CD14-positive monocyte (primary cell): ENCODE results near the gene DHRS2. TPM values are rescaled to one million over a fixed set of nuclear protein-coding genes. Genes with fewer than 3 reads are reported as not detected.
A peak's percentile ranks its signal among the peaks of the same experiment; 100 is the strongest.

Source experiments
- DNase-seq, 3 donors: peaks; one replicate each; pipeline ENCODE4 v3.0.0-alpha.2; 2011 to 2022
- H2AFZ ChIP-seq: 2 replicates; pipeline ENCODE4 v1.6.0; 2012; ENCODE audit warnings: mild to moderate bottlenecking, low read depth, low read length, inconsistent platforms; ENCODE audit not compliant: insufficient read depth, poor library complexity, severe bottlenecking
- H3K27ac ChIP-seq, 2 donors: 1 replicate in 1 of 2; 2 replicates in 1 of 2; pipeline ENCODE4 v1.5.1; 2012 to 2013; ENCODE audit warnings: low read length in 2 of 2, control low read depth in 1 of 2, inconsistent platforms in 1 of 2, low read depth in 1 of 2, mild to moderate bottlenecking in 1 of 2
- H3K27me3 ChIP-seq, 2 donors: one replicate each; pipeline versions ENCODE4 v1.6.0 to v1.6.1; 2011 to 2013; ENCODE audit warnings: low read length in 2 of 2; ENCODE audit not compliant: control insufficient read depth in 2 of 2, insufficient read depth in 2 of 2
- H3K36me3 ChIP-seq, 2 donors: replicated peaks in 1 of 2; 1 replicate in 1 of 2; 2 replicates in 1 of 2; pipeline versions ENCODE4 v1.5.1 to v1.6.1; 2012 to 2013; ENCODE audit warnings: low read length in 2 of 2, control low read depth in 1 of 2, inconsistent platforms in 1 of 2, mild to moderate bottlenecking in 1 of 2; ENCODE audit not compliant: insufficient read depth in 2 of 2, control insufficient read depth in 1 of 2
- H3K4me1 ChIP-seq, 2 donors: 1 replicate in 1 of 2; 2 replicates in 1 of 2; pipeline versions ENCODE4 v1.5.1 to v1.6.1; 2012 to 2013; ENCODE audit warnings: low read length in 2 of 2, control low read depth in 1 of 2, inconsistent platforms in 1 of 2, mild to moderate bottlenecking in 1 of 2, moderate library complexity in 1 of 2; ENCODE audit not compliant: insufficient read depth in 2 of 2, control insufficient read depth in 1 of 2
- H3K4me2 ChIP-seq: replicated peaks from 2 replicates; pipeline ENCODE3; 2012; ENCODE audit warnings: low read length, moderate library complexity, mild to moderate bottlenecking; ENCODE audit not compliant: poor library complexity, severe bottlenecking; ENCODE audit errors: extremely low read depth
- H3K4me3 ChIP-seq, 3 experiments: fragments of 200-600 bp in 1 of 3; sonication (generic) in 1 of 3; replicated peaks in 1 of 3; 1 replicate in 2 of 3; 2 replicates in 1 of 3; pipeline ENCODE4 v1.5.1; 2011 to 2013; ENCODE audit warnings: low read length in 3 of 3, mild to moderate bottlenecking in 3 of 3, control low read depth in 2 of 3, low read depth in 2 of 3, inconsistent platforms in 1 of 3, moderate library complexity in 1 of 3
- H3K79me2 ChIP-seq: 2 replicates; pipeline ENCODE4 v1.6.0; 2012; ENCODE audit warnings: mild to moderate bottlenecking, control low read depth, inconsistent platforms, low read length, moderate library complexity; ENCODE audit not compliant: insufficient read depth
- H3K9ac ChIP-seq: 2 replicates; pipeline ENCODE4 v1.6.0; 2017; ENCODE audit warnings: low read length, mild to moderate bottlenecking; ENCODE audit not compliant: insufficient read depth, poor library complexity, severe bottlenecking
- H3K9me3 ChIP-seq, 2 donors: replicated peaks in 1 of 2; 1 replicate in 1 of 2; 2 replicates in 1 of 2; pipeline versions ENCODE4 v1.5.1 to v1.6.1; 2012 to 2013; ENCODE audit warnings: low read length in 2 of 2, control low read depth in 1 of 2; ENCODE audit not compliant: control insufficient read depth in 1 of 2, insufficient read depth in 1 of 2
- H4K20me1 ChIP-seq: 2 replicates; pipeline ENCODE4 v1.6.0; 2012; ENCODE audit warnings: mild to moderate bottlenecking, low read length, control low read depth, moderate library complexity; ENCODE audit not compliant: insufficient read depth
- H3K27ac Mint-ChIP-seq, 7 donors: one replicate each; pipeline ENCODE4 v1.8.0; 2020; ENCODE audit warnings: mild to moderate bottlenecking in 7 of 7, mixed read lengths in 7 of 7, moderate library complexity in 6 of 7, inconsistent platforms in 2 of 7
- H3K27me3 Mint-ChIP-seq, 3 donors: one replicate each; pipeline ENCODE4 v1.8.0; 2021 to 2022; ENCODE audit warnings: low read depth in 3 of 3, mild to moderate bottlenecking in 3 of 3, mixed read lengths in 3 of 3, moderate library complexity in 3 of 3, inconsistent platforms in 1 of 3
- H3K36me3 Mint-ChIP-seq, 2 donors: one replicate each; pipeline ENCODE4 v1.8.0; 2020; ENCODE audit warnings: mixed read lengths in 2 of 2, inconsistent platforms in 1 of 2, mild to moderate bottlenecking in 1 of 2
- H3K4me1 Mint-ChIP-seq: one replicate; pipeline ENCODE4 v1.8.0; 2020; ENCODE audit warnings: mild to moderate bottlenecking, mixed read lengths
- H3K4me3 Mint-ChIP-seq, 2 donors: one replicate each; pipeline ENCODE4 v1.8.0; 2020; ENCODE audit warnings: mild to moderate bottlenecking in 2 of 2, mixed read lengths in 2 of 2, moderate library complexity in 1 of 2
- H3K9me3 Mint-ChIP-seq, 7 donors: one replicate each; pipeline ENCODE4 v1.8.0; 2020 to 2022; ENCODE audit warnings: mixed read lengths in 7 of 7, mild to moderate bottlenecking in 6 of 7, moderate library complexity in 6 of 7, inconsistent platforms in 2 of 7
- CTCF ChIP-seq: fragments of 200-600 bp; IDR thresholded peaks from one replicate; pipeline ENCODE4 v1.8.0; 2022; ENCODE audit warnings: antibody characterized with exemption, mild to moderate bottlenecking
- WGBS: methylation state at CpG from one replicate; pipeline ENCODE4 v1.1.5; 2013; ENCODE audit warnings: missing lambda C conversion rate; ENCODE audit not compliant: insufficient coverage; 5-methylcytosine and 5-hydroxymethylcytosine counted together
- intact Hi-C, 2 donors: fragments of 100-400 bp; cut with micrococcal nuclease; formaldehyde crosslinking; loops; one replicate each; pipeline versions ENCODE4 v1.15.0 to v1.15.1; 2023
- polyA minus RNA-seq: library from RNA; depleted of rRNA, polyadenylated mRNA; stranded (reverse); fragments of >200 nt; gene quantifications from 2 replicates; pipeline ENCODE4 v1.2.3, GENCODE V29; 2012
- polyA plus RNA-seq, 3 donors: library from polyadenylated mRNA; depleted of rRNA in 1 of 3; unstranded in 2 of 3; stranded (reverse) in 1 of 3; fragments of 300-500 nt in 2 of 3; fragments of >200 nt in 1 of 3; fragmentation: Illumina TruSeq in 2 of 3; gene quantifications; 1 replicate in 2 of 3; 2 replicates in 1 of 3; pipeline ENCODE4 v1.2.3, GENCODE V29; 2012 to 2021
- total RNA-seq, 12 experiments: library from RNA in 1 of 12; stranded (reverse) in 1 of 12; fragments of 120-200 nt in 1 of 12; gene quantifications; one replicate each; pipeline ENCODE4 v1.2.4 and lab custom pipeline; 2013 to 2026; ENCODE audit warnings: mixed read lengths in 6 of 12, inconsistent platforms in 1 of 12

DHRS2 gene
- not detected for total RNA-seq (2013)
- polyA plus RNA-seq (not detected), polyA minus RNA-seq (0.32 and 0.83 TPM in 2 replicates), total RNA-seq (lab: John Stamatoyannopoulos, UW) (0 to 1.7 (median 0.11) reads per million in 11 experiments)

- H3K27me3 Mint-ChIP-seq: peaks cover 5 to 6% (median 6%) of the 10 kb centered on the region in 3 donors
- H3K9me3 Mint-ChIP-seq: peaks cover 0 to 14% (median 7%) of the 10 kb centered on the region in 7 donors
- Histone ChIP-seq H4K20me1 (no peaks in the 10 kb centered on the region), H3K4me2 (no peak within 1 kb of the TSS), H3K4me1 (no peaks in the 10 kb centered on the region), H2AFZ (no peak within 1 kb of the TSS), H3K9me3 (no peaks in the 10 kb centered on the region), H3K27ac (no peak within 1 kb of the TSS), H3K9ac (no peak within 1 kb of the TSS), H3K27me3 (no peaks in the 10 kb centered on the region), H3K79me2 (no peaks in the 10 kb centered on the region), H3K4me3 (no peak within 1 kb of the TSS), H3K36me3 (no peaks in the 10 kb centered on the region)
- no peak for TF ChIP-seq CTCF
- WGBS: 98% methylated on average over 20 of the region's 23 CpGs
- H3K4me3 Mint-ChIP-seq: no peak within 1 kb of the TSS
- no peak within 1 kb of the TSS for H3K27ac Mint-ChIP-seq
- intact Hi-C loops: no loop called here
- DNase-seq: no peak
- peaks cover 9% of the 10 kb centered on the region for H3K4me1 Mint-ChIP-seq
- H3K36me3 Mint-ChIP-seq: no peaks in the 10 kb centered on the region
These were observed at the start of gene DHRS2 for GRCh38 chr14:23636317-23637211. Gene DHRS2 (plus strand): TSS chr14:23636364. CDS start chr14:23638865, 2,501 bp downstream.

GRCh38 chr14:23588884-23589598, 47.1 kb upstream of the DHRS2 start:
- H3K4me3 Mint-ChIP-seq: no peak overlapping the region
- no peak overlapping the region for H3K4me2 ChIP-seq
- H3K36me3 Mint-ChIP-seq: no peaks in the 10 kb centered on the region

More at GRCh38 chr14:23588884-23589598, 47.1 kb upstream of the DHRS2 start:
- Histone ChIP-seq H4K20me1 (no peaks in the 10 kb centered on the region), H3K36me3 (no peaks in the 10 kb centered on the region), H2AFZ (peak overlapping the region; percentile 3), H3K27me3 (peaks cover 0 to 2% of the 10 kb centered on the region in 2 donors), H3K27ac (no peak overlapping the region), H3K9me3 (no peaks in the 10 kb centered on the region), H3K79me2 (no peaks in the 10 kb centered on the region), H3K4me3 (no peak overlapping the region), H3K9ac (no peak overlapping the region), H3K4me1 (peaks cover 5 to 7% of the 10 kb centered on the region in 2 donors)
- 0% methylated on average over 1 of the region's 5 CpGs for WGBS
- Mint-ChIP-seq H3K27ac (no peak overlapping the region), H3K4me1 (peaks cover 5% of the 10 kb centered on the region), H3K27me3 (peaks cover 2 to 21% (median 11%) of the 10 kb centered on the region in 3 donors), H3K9me3 (peaks cover 0 to 8% (median 1%) of the 10 kb centered on the region in 7 donors)
- peak; percentile 75 for TF ChIP-seq CTCF
- intact Hi-C loops: loop anchor here in 1 of 2 donors (5.0 kb wide), 1 partner anchor 323 kb away; no protein-coding TSS in a partner anchor
- peak; percentile 81 to 85 (median 81) for DNase-seq
